GM20431 (cell line): ENCODE measurements around the gene EXOC1.
"Not testable (repeated sequence)": the region's sequence is repeated elsewhere in the genome, so short reads cannot be mapped to it uniquely, and the experiment has no call there.

Experiments used
- in situ Hi-C: fragments of 300-500 bp; cut with MseI, MboI; formaldehyde crosslinking; loops from one replicate; pipeline ENCODE4 v1.15.0; 2020; ENCODE audit warnings: low sequenced_read_pairs; ENCODE audit not compliant: unreplicated experiment

EXOC1 gene

DNA sequence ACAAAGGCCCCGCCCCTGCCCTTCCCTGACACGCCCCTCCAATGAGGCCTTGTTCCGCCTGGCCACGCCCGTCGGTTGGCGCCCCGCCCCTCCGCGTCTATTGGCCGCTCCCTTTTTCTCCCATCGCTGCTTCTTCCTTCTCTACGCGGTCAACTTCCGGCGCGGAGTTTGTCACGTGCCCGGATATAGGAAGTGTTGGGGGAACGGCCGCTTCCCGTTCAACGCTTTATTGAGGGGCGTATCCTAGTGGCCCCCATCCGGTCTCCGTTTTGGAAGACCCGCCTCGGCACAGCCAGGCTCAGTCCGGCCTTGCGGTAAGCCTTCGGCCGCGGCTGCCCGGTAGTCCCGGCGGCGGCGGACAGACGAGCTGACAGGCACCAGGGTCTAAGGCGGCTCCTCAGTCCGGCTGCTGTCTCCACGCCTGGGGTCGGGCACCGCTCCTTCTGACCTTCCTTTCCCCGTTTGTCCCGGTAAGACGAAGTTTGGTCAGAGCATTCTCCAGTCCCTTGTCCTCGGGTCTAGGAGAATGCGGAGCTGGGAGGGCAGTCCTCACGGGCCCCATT lies at the start of gene EXOC1:
Gene EXOC1 (plus strand): TSS at position 165 of the 563 bp plus-strand sequence. CDS start 4,676 bp downstream, outside the sequence.
- in situ Hi-C loops: no loop called here

DNA sequence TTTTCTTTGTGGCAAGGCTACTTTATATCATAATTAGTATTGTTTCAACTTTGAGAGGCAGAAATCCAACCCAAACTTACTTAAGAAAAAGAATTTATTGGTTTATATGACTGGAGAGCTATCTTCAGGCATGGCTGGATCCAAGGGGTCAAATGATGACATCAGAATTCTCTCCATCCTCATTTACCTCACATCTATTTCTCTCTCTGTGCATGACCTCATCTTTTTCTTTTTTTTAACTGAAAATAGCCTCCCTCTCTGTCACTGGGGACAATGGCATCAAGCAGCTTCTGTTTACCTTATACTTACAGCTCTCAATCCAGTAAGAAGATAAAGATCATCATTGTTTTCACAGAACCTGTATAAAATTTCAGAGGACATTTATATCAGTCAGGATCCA lies 45.9 kb upstream of the EXOC1 start:
- in situ Hi-C loops: no loop called here

- in situ Hi-C loops: no loop called here
Measured at GRCh38 chr4:55808186-55808585, 45.3 kb upstream of the EXOC1 start.

- in situ Hi-C loops: no loop called here
Measured at GRCh38 chr4:55808632-55809031, 44.8 kb upstream of the EXOC1 start.

GRCh38 chr4:55817691-55818090 lies 35.8 kb upstream of the EXOC1 start:
- in situ Hi-C loops: no loop called here

- in situ Hi-C loops: no loop called here
Measured at GRCh38 chr4:55819634-55820033, 33.8 kb upstream of the EXOC1 start, which contains the start of gene EXOC1L. EXOC1L (plus strand) TSS chr4:55819790; CDS start chr4:55820027, 237 bp downstream.

GRCh38 chr4:55820279-55820678 lies 33.2 kb upstream of the EXOC1 start:
- in situ Hi-C loops: no loop called here

DNA sequence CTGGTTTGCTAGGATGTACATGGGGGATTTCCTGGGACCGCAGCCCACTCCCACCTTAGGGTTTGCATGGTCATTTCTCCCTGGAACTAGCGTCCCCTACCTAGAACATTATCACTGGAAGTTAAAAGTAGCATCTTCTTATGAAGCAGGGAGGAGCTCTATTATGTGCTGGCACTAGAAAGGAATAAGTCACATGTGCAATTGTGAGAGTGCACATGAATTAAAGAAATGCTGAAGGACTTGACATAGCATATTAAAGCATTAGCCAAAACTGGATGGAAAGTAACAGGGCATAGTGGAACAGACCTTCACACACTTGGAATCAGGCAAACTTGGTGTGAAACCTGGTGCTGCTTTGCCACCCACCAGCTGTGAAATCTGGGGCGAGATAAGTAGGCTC lies 31.1 kb upstream of the EXOC1 start:
- in situ Hi-C loops: no loop called here

DNA sequence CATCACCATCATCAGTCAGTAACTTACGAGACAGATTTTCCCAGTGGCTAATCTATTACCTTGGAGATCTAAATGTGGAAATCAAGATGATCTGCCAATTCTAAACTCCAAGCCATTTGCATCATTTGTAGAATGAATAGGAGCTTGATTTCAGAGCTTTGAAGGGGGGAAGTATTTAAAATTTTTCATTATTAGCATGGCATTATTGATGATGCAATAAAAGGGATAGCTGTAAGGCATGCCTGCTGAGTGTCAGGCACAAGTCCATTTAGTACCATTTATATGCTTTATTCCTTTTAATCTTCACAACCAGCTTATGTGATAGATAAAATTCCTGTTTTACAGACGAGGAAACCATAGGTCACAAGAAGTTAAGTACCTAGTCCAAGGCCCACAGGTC lies 28.6 kb upstream of the EXOC1 start:
- in situ Hi-C loops: no loop called here

DNA sequence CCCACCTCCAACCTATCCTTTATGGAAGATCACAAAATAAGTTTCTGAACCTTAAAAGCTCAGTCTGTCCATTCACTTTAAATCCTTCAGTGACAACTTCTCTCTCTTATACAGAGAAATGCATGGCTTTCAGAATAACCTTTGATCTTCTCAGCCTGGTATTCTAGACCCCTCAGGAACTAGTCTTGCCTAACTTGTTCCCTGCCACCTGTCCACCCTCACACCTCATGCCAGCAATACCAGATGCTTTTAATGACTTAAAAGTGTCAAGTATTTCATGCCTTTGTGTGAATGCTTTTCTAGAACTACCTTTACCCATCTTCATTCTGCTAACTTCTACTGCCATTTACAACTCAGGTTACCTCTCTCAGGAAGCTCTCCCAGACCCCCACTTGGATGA lies 26.5 kb upstream of the EXOC1 start:
- in situ Hi-C loops: no loop called here

GRCh38 chr4:55827582-55827981 lies 25.9 kb upstream of the EXOC1 start:
- in situ Hi-C loops: no loop called here

GRCh38 chr4:55830048-55830447 lies 23.4 kb upstream of the EXOC1 start:
- in situ Hi-C loops: no loop called here

- in situ Hi-C loops: no loop called here
Measured at GRCh38 chr4:55830716-55831115, 22.7 kb upstream of the EXOC1 start.

- in situ Hi-C loops: no loop called here
Measured at GRCh38 chr4:55834086-55834795, 19.2 kb upstream of the EXOC1 start.

- in situ Hi-C loops: no loop called here
Measured at GRCh38 chr4:55837903-55838302, 15.5 kb upstream of the EXOC1 start.

- in situ Hi-C loops: no loop called here
Measured at GRCh38 chr4:55838356-55838755, 15.1 kb upstream of the EXOC1 start.

- in situ Hi-C loops: no loop called here
Measured at GRCh38 chr4:55838952-55839351, 14.5 kb upstream of the EXOC1 start.

- in situ Hi-C loops: no loop called here
Measured at GRCh38 chr4:55840956-55841355, 12.5 kb upstream of the EXOC1 start.

DNA sequence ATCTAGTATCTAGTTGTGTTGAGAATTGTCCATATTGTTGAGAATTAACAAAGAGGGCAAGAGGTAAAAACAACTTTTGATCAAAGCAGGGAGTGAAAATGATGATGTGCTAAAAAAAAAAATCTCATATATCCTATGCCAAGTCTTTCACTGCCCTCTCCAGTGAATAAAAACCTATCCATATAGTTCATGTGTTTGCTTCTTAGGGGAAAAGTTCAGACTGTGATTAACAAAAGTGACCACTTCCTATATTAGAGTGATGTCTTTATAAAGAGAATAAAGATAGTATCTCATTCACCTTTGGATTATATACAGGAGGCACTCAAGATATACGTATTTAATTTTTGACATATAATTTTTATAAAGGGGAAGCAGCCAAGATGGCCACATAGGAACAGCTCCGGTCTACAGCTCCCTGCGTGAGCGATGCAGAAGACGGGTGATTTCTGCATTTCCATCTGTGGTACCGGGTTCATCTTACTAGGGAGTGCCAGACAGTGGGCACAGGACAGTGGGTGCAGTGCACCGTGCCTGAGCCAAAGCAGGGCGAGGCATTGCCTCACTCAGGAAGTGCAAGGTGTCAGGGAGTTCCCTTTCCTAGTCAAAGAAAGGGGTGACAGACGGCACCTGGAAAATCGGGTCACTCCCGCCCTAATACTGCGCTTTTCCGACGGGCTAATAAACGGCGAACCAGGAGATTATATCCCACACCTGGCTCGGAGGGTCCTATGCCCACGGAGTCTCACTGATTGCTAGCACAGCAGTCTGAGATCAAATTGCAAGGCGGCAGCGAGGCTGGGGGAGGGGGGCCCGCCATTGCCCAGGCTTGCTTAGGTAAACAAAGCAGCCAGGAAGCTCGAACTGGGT lies 11.8 kb upstream of the EXOC1 start:
- in situ Hi-C loops: not testable (repeated sequence)

DNA sequence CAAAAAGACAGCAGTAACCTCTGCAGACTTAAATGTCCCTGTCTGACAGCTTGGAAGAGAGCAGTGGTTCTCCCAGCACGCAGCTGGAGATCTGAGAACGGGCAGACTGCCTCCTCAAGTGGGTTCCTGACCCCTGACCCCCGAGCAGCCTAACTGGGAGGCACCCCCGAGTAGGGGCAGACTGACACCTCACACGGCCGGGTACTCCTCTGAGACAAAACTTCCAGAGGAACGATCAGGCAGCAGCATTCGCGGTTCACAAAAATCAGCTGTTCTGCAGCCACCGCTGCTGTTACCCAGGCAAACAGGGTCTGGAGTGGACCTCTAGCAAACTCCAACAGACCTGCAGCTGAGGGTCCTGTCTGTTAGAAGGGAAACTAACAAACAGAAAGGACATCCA lies 11.1 kb upstream of the EXOC1 start:
- in situ Hi-C loops: not testable (repeated sequence)

DNA sequence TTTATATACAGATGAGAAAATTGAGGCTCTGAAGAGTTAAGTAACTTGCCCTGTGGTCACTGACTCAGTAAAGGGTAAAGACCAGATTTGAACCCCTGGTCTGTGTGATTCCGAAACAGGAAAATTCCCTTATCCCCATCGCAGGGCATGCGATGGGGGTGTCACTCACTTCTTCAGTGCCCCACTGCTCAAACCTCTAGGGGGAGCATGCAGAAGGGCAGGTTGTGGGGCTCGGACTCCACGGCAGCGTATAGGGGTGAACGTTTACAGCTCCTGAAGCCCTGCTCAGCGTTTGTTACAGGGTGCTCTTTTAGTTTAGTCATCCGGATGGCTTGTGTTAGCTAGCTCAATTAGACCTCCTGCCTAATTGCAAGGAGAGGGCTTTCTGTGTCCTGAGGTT lies 3.7 kb upstream of the EXOC1 start:
- in situ Hi-C loops: no loop called here
